Natural killer cell (primary cell): ENCODE results near the gene DDR1. TPM values are rescaled to one million over a fixed set of nuclear protein-coding genes. Genes with fewer than 3 reads are reported as not detected.

Source experiments
- ATAC-seq, 3 donors: fragments of 150-1000 bp in 2 of 3; fragments of 200-7000 bp in 1 of 3; cut with Tn5 transposase; 1 replicate in 1 of 3; 2 replicates in 2 of 3; pipeline ENCODE4 v1.10.0; 2021; ENCODE audit warnings: mild to moderate bottlenecking in 2 of 3, moderate library complexity in 2 of 3
- DNase-seq, 2 donors: peaks; one replicate each; pipeline versions ENCODE4 v3.0.0 to v3.0.0-alpha.2; 2013 to 2021; ENCODE audit warnings: mixed read lengths in 1 of 2
- H3K27ac ChIP-seq: one replicate; pipeline ENCODE4 v1.5.1; 2013; ENCODE audit warnings: mild to moderate bottlenecking, low read length
- H3K27me3 ChIP-seq: one replicate; pipeline ENCODE4 v1.6.1; 2013; ENCODE audit warnings: low read length; ENCODE audit not compliant: control insufficient read depth, insufficient read depth
- H3K36me3 ChIP-seq: one replicate; pipeline ENCODE4 v1.6.1; 2013; ENCODE audit warnings: low read length; ENCODE audit not compliant: control insufficient read depth, insufficient read depth
- H3K4me1 ChIP-seq: one replicate; pipeline ENCODE4 v1.6.1; 2013; ENCODE audit warnings: low read length; ENCODE audit not compliant: control insufficient read depth, insufficient read depth
- H3K4me3 ChIP-seq: one replicate; pipeline ENCODE4 v1.5.1; 2013; ENCODE audit warnings: low read length
- H3K9me3 ChIP-seq: one replicate; pipeline ENCODE4 v1.6.1; 2013; ENCODE audit warnings: low read length; ENCODE audit not compliant: control insufficient read depth, insufficient read depth
- H3K27ac Mint-ChIP-seq, 2 donors: one replicate each; pipeline ENCODE4 v1.8.0; 2022; ENCODE audit warnings: mild to moderate bottlenecking in 2 of 2, mixed read lengths in 2 of 2, moderate library complexity in 1 of 2
- H3K27me3 Mint-ChIP-seq, 2 donors: one replicate each; pipeline ENCODE4 v1.8.0; 2022; ENCODE audit warnings: low read depth in 2 of 2, mixed read lengths in 2 of 2
- H3K36me3 Mint-ChIP-seq: one replicate; pipeline ENCODE4 v1.8.0; 2022; ENCODE audit warnings: mixed read lengths
- H3K4me1 Mint-ChIP-seq, 2 donors: one replicate each; pipeline ENCODE4 v1.8.0; 2022; ENCODE audit warnings: mixed read lengths in 2 of 2
- H3K4me3 Mint-ChIP-seq: one replicate; pipeline ENCODE4 v1.8.0; 2022; ENCODE audit warnings: mild to moderate bottlenecking, moderate library complexity, mixed read lengths
- H3K9me3 Mint-ChIP-seq, 2 donors: one replicate each; pipeline ENCODE4 v1.8.0; 2022; ENCODE audit warnings: mixed read lengths in 2 of 2
- CTCF ChIP-seq: fragments of 200-600 bp; IDR thresholded peaks from one replicate; pipeline ENCODE4 v1.8.0; 2022; ENCODE audit warnings: antibody characterized with exemption
- WGBS: methylation state at CpG from one replicate; pipeline ENCODE4 v1.1.7; 2013; ENCODE audit warnings: missing lambda C conversion rate; ENCODE audit not compliant: insufficient coverage; 5-methylcytosine and 5-hydroxymethylcytosine counted together
- intact Hi-C: fragments of 100-400 bp; cut with micrococcal nuclease; formaldehyde crosslinking; loops from one replicate; pipeline ENCODE4 v1.14.2; 2022
- total RNA-seq, 4 donors: library from RNA; stranded (reverse); fragments of 120-200 nt in 1 of 4; gene quantifications; one replicate each; pipeline versions ENCODE4 v1.2.3 to v1.2.4, GENCODE V29; 2013 to 2022

Gene DDR1
- total RNA-seq, 3 donors from 2014 or later (not counting 1 experiment from before 2014, with no cell fraction given): 2.6 to 7.4 (median 5.2) TPM

- no peak for DNase-seq
Measured at GRCh38 chr6:30890646-30891449, 6.5 kb downstream of the DDR1 start.

GRCh38 chr6:30891450-30891723 lies 7.1 kb downstream of the DDR1 start:
- Mint-ChIP-seq H3K4me1 (peaks cover 0 to 2% of the 10 kb centered on the region in 2 donors), H3K4me3 (no peak overlapping the region), H3K27ac (no peak overlapping the region), H3K36me3 (no peaks in the 10 kb centered on the region), H3K27me3 (peaks cover 0 to 18% of the 10 kb centered on the region in 2 donors), H3K9me3 (no peaks in the 10 kb centered on the region)
- no peak overlapping the region for H3K4me3 ChIP-seq
- ATAC-seq (no peak), DNase-seq (no peak)
- H3K9me3 ChIP-seq: no peaks in the 10 kb centered on the region
- H3K4me1 ChIP-seq: no peaks in the 10 kb centered on the region
- no peak overlapping the region for H3K27ac ChIP-seq
- H3K36me3 ChIP-seq: no peaks in the 10 kb centered on the region
- TF ChIP-seq CTCF: no peak
- intact Hi-C loops: no loop called here
- H3K27me3 ChIP-seq: peaks cover 3% of the 10 kb centered on the region
- WGBS: 91% methylated on average over 4 of the region's 4 CpGs

More at GRCh38 chr6:30890646-30891449, 6.5 kb downstream of the DDR1 start:
- H3K4me1 Mint-ChIP-seq: peaks cover 5 to 7% of the 10 kb centered on the region in 2 donors
- no peak for ATAC-seq
- H3K27ac Mint-ChIP-seq: no peak overlapping the region
- no peak overlapping the region for H3K27ac ChIP-seq
- H3K27me3 Mint-ChIP-seq: peaks cover 0 to 22% of the 10 kb centered on the region in 2 donors
- no peak overlapping the region for H3K4me3 Mint-ChIP-seq
- no peaks in the 10 kb centered on the region for H3K36me3 Mint-ChIP-seq
- H3K36me3 ChIP-seq: no peaks in the 10 kb centered on the region
- H3K4me1 ChIP-seq: no peaks in the 10 kb centered on the region
- WGBS: 93% methylated on average over 12 of the region's 12 CpGs
- peaks cover 3% of the 10 kb centered on the region for H3K27me3 ChIP-seq
- H3K4me3 ChIP-seq: no peak overlapping the region
- intact Hi-C loops: no loop called here
- no peaks in the 10 kb centered on the region for H3K9me3 ChIP-seq
- TF ChIP-seq CTCF: no peak
- H3K9me3 Mint-ChIP-seq: no peaks in the 10 kb centered on the region

- H3K9me3 ChIP-seq: no peaks in the 10 kb centered on the region
- WGBS: 84% methylated on average over 19 of the region's 21 CpGs
- no peaks in the 10 kb centered on the region for H3K36me3 Mint-ChIP-seq
Measured at GRCh38 chr6:30891816-30892538, 7.7 kb downstream of the DDR1 start.

More at GRCh38 chr6:30891816-30892538, 7.7 kb downstream of the DDR1 start:
- intact Hi-C loops: no loop called here
- Mint-ChIP-seq H3K9me3 (no peaks in the 10 kb centered on the region), H3K27ac (no peak overlapping the region), H3K4me1 (no peaks in the 10 kb centered on the region), H3K27me3 (peaks cover 0 to 14% of the 10 kb centered on the region in 2 donors), H3K4me3 (no peak overlapping the region)
- Histone ChIP-seq H3K36me3 (no peaks in the 10 kb centered on the region), H3K4me1 (no peaks in the 10 kb centered on the region), H3K27ac (no peak overlapping the region), H3K4me3 (no peak overlapping the region), H3K27me3 (peaks cover under 1% of the 10 kb centered on the region)
- TF ChIP-seq CTCF: no peak
- ATAC-seq (no peak), DNase-seq (no peak)
